OCI-LY7 (cell line): ENCODE data around the gene ECEL1.
"Not testable (repeated sequence)": the region's sequence is repeated elsewhere in the genome, so short reads cannot be mapped to it uniquely, and the experiment has no call there.

Experiments used
- EZH2phosphoT487 ChIP-seq: fragments of 200-600 bp; sonication (generic); IDR thresholded peaks from 2 replicates; pipeline ENCODE4 v1.6.1; 2018; ENCODE audit warnings: low read depth, borderline replicate concordance, mild to moderate bottlenecking, mixed run types, antibody characterized with exemption, low read length, moderate library complexity, mixed read lengths
- TF ChIP-seq, protein P1 (sequence below): fragments of 200-600 bp; sonication (generic); conservative IDR thresholded peaks from 2 replicates; pipeline ENCODE4 v1.5.1; 2014; ENCODE audit warnings: mild to moderate bottlenecking, antibody characterized with exemption, low read length, moderate library complexity, mixed read lengths

DNA sequence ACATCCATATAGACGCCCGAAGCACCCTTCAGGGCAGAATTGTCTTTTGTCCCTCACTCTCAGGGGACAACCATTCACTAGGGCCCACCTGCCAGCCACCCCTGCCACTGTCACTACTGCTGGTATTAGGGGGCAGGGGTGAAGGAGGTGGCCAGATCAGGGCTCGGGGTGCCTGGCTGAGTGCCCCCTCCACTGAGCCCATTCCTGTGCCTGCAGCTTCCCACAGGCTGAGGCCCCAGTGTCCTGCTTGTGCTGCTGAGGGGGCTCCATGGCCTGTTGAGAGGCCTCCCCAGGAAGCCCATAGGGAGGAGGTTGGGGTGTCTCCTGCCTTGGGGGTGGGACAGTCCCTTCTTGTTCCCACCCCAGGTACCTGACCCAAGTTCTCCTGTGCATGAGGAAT lies 36.0 kb downstream of the ECEL1 start:
- TF ChIP-seq, protein P1, sequence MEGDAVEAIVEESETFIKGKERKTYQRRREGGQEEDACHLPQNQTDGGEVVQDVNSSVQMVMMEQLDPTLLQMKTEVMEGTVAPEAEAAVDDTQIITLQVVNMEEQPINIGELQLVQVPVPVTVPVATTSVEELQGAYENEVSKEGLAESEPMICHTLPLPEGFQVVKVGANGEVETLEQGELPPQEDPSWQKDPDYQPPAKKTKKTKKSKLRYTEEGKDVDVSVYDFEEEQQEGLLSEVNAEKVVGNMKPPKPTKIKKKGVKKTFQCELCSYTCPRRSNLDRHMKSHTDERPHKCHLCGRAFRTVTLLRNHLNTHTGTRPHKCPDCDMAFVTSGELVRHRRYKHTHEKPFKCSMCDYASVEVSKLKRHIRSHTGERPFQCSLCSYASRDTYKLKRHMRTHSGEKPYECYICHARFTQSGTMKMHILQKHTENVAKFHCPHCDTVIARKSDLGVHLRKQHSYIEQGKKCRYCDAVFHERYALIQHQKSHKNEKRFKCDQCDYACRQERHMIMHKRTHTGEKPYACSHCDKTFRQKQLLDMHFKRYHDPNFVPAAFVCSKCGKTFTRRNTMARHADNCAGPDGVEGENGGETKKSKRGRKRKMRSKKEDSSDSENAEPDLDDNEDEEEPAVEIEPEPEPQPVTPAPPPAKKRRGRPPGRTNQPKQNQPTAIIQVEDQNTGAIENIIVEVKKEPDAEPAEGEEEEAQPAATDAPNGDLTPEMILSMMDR, result not testable (repeated sequence)
- not testable (repeated sequence) for TF ChIP-seq EZH2phosphoT487
